Measurements from ENCODE around the gene ANAPC10. TPM values are rescaled to one million over a fixed set of nuclear protein-coding genes. Genes with fewer than 3 reads are reported as not detected.

ANAPC10 gene
- total RNA-seq, 1 experiment from 2014 or later, result 36.4 TPM

DNA sequence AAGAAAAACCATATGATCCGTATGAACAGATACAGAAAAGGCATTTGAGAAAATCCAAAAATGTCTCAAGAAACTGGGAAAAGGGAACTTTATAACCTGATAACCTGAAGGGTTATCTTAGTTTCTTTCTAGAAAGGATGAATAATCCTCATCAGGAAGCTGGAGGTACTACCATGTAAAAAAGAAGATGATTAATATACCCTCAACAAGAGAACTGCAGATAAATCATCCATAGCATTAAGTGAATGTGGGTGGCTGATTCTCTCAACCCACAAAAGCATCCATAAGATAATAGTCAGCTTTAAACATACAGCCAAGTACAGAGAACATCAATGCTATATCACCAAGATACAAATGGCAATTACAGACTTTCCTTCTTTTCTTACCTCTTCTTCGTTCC is 26.4 kb downstream of the ANAPC10 start:
- DNase-seq (ENCODE audit: low read depth), result no peak

- peak; percentile 68 for DNase-seq (ENCODE audit: low read depth)
Measured at GRCh38 chr4:145069361-145069760, 28.6 kb downstream of the ANAPC10 start.

- no peak for DNase-seq (ENCODE audit: low read depth)
Measured at GRCh38 chr4:145066063-145066501, 31.9 kb downstream of the ANAPC10 start.

DNA sequence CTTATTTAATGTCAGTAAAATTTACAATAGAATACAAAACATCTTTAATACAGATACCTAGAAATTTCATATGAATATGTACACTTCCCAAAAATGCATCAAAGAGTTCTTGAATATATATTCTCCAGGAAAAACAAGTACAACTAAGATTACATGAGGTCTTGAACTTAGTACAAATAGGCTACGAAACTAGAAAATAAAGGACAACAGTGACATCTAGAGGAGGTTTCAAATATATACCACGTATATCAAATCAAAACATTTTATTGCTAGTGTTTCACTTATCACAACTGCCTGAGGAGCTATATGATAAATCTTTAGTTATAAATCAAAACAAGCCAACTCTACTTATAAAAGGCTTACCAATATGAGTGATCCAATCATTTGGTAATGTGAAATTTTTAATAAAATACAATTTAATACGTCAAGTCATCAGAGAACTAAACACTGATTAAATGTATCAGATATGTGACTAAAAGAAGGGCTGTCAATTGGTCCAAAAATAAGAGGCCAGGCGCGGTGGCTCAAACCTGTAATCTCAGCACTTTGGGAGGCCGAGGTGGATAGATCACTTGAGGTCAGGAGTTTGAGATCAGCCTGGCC is 36.6 kb downstream of the ANAPC10 start:
- peak; percentile 40 for DNase-seq (ENCODE audit: low read depth)

DNA sequence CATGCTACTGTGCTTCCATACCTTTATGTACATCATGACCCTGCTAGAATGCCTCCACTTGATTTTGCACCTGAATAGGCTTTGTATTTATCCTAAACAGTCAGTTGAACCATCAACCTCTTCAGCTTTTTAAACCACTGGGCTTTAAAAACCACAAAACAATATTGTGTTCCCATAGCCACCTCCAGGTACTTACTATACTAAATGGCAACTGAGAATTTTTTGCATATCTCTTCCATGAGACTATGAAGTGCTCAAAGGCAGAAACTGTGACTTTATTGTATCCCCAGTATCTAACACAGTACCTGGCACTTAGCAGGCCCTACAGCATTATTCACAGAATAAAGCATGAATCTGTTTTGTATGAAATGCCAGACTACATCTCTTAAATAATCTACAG is 39.7 kb downstream of the ANAPC10 start:
- peak; percentile 18 for DNase-seq (ENCODE audit: low read depth)

GRCh38 chr4:145056325-145057130 is 41.5 kb downstream of the ANAPC10 start:
- no peak for DNase-seq (ENCODE audit: low read depth)

GRCh38 chr4:145055533-145056257 is 42.3 kb downstream of the ANAPC10 start:
- no peak for DNase-seq (ENCODE audit: low read depth)

DNA sequence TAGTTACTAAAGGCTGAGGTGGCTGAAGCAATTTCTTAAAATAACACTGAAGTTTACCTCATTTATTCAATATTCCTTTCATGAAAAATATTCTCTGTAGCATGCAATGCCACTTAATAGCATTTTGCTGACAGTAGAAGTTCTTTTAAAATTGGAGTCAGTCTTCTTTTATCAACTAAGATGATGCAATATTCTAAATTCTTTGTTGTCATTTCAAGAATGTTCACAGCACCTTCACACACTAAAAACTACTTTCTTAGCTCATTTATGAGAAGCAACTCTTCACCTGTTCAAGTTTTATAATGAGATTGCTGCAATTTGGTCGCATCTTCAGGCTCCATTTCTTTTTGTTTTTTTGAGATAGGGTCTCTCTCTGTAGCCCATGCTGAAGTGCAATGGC is 48.8 kb downstream of the ANAPC10 start:
- DNase-seq (ENCODE audit: low read depth), result no peak

- peak; percentile 5 for DNase-seq (ENCODE audit: low read depth)
Measured at GRCh38 chr4:145048817-145049216, 49.2 kb downstream of the ANAPC10 start.

GRCh38 chr4:145047151-145047550 is 50.8 kb downstream of the ANAPC10 start:
- no peak for DNase-seq (ENCODE audit: low read depth)

DNA sequence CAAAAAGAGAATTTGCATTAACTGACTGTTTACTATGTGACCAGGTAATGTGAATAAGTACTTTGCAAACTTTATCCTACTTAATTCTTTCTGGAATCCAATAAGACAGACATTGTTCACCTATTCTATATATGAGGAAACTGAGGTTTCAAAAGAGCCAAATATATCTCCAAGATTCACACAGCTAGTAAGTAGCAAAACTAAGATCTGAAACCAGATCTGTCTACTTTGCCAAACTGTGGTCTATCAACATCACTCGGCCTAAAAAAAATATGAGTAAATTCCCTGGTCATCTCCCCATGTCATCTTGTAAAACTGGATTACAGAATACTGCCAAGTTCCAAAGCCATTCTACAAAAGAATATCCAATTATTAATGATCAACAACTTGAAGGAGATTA is 52.8 kb downstream of the ANAPC10 start:
- DNase-seq (ENCODE audit: low read depth), result no peak

GRCh38 chr4:145044341-145044740 is 53.7 kb downstream of the ANAPC10 start:
- peak; percentile 3 for DNase-seq (ENCODE audit: low read depth)

DNA sequence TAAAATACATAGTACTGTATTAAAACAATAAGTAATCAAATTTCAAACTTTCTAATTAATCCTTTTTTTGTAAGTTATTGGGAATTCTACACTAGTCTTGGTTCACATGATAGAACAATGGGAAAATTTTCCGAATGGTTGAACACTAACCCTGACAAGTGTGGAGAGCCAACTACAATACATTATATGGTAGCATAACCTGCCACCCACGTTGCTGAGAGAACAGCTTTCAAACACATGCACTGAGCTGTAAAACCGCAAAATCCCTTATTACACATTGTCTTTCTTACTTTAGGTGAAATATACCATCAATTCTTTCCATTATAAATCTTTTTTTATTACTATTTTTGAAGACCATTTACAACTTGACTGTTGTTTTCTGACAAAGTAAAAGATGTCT is 54.7 kb downstream of the ANAPC10 start:
- no peak for DNase-seq (ENCODE audit: low read depth)

DNA sequence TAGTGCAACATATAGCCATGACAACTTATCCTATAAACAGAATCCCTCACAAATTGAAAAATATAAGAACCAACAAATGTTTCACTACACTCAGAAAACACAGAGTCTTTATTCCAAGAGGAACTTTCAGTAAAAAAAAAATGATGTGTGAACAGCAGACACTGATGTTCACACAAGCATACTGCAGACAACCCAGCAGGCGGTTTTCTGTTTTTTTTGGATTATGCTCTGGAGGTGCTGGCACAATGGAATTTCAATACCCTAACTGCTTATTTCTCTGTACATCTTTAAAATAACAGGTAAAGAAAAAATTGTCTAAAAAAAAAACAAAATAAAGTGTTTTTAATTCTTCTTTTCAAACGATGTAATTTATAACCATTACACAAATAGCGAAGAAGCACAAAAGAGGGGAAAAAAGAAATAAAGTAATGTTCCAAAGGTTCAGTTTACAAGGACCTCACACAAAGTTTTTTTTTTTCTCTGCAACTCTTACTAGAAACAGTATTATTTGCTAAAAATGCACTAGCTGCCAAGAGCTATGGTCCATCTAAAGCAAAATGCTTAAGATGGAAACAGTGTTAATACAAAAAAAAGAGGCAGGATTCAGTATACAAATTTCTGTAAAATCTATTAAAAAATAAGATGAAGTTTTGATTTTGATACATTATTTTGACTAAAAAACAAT is 55.3 kb downstream of the ANAPC10 start:
- no peak for DNase-seq (ENCODE audit: low read depth)

DNA sequence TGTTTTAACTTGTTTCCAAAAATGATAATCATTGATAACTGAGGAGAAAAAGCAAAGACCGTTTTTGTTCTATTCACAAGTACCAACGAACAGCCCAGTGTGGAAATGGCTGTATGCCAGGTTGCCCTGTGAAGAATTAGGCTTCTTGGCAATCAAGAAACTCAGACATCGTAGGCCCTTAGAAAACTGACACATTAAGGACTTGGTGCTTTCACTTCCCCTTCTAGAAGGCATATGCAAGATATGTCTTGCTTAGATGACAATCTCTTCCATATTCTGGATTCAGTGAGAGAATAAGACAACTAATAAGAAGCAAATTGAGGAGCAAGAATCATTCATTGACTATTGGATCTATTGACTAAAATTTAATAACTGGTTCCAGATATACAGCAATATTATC is 56.6 kb downstream of the ANAPC10 start:
- no peak for DNase-seq (ENCODE audit: low read depth)

GRCh38 chr4:145035494-145036136 is 62.4 kb downstream of the ANAPC10 start:
- DNase-seq (ENCODE audit: low read depth), result no peak

DNA sequence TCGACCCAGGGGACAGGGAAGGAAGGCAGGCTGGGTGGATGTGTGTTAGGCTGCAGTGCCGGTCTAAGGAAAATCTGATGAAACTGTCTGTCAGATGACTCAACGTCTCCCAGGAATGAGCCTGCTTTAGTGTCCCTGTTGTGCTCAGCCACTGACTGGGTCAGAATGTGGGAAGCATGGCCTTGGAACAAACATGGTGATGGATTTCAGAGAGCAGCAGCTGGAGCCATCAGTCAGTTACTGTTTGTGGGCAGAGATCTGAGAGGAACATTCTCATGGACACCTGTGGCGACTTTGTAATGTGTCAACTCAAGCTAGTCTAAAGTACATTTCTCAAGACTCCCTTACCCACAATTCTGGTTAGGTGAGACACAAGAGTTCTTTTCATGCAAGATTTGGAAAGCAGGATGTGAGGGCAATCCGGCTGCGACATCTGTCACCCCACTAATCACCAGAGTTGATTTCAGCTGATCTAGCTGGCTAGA is 63.2 kb downstream of the ANAPC10 start:
- DNase-seq (ENCODE audit: low read depth), result peak; percentile 44

DNA sequence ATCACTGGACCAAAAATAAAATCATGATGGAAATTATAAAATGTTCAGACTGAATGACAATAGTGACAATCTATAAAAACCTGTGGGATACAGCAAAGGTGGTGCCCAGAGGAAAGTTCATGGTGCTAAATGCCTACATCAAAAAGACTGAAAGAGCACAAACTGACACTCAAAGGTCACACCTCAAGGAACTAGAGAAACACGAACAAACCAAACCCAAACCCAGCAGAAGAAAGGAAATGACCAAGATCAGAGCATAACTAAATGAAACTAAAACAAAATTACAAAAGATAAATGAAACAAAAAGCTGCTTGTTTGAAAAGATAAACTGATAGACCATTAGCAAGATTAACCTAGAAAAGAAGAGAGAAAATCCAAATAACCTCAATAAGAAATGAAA is 78.7 kb downstream of the ANAPC10 start:
- DNase-seq (ENCODE audit: low read depth), result no peak

- DNase-seq (ENCODE audit: low read depth), result no peak
Measured at GRCh38 chr4:145014365-145014764, 83.6 kb downstream of the ANAPC10 start.

- peak; percentile 67 for DNase-seq (ENCODE audit: low read depth)
Measured at GRCh38 chr4:145012841-145013240, 85.2 kb downstream of the ANAPC10 start.

GRCh38 chr4:145011636-145012035 is 86.4 kb downstream of the ANAPC10 start:
- no peak for DNase-seq (ENCODE audit: low read depth)

Data from M059J (cell line).